ENCODE measurements around the gene MALAT1. TPM values are rescaled to one million over a fixed set of nuclear protein-coding genes. Genes with fewer than 3 reads are reported as not detected.
A peak's percentile ranks its signal among the peaks of the same experiment; 100 is the strongest.

Gene MALAT1
- total and polyA plus RNA-seq, 2 of the 13 experiments (the other 11 are each of a cell fraction or from before 2014, with no cell fraction given): 143 to 1,237 TPM

DNA sequence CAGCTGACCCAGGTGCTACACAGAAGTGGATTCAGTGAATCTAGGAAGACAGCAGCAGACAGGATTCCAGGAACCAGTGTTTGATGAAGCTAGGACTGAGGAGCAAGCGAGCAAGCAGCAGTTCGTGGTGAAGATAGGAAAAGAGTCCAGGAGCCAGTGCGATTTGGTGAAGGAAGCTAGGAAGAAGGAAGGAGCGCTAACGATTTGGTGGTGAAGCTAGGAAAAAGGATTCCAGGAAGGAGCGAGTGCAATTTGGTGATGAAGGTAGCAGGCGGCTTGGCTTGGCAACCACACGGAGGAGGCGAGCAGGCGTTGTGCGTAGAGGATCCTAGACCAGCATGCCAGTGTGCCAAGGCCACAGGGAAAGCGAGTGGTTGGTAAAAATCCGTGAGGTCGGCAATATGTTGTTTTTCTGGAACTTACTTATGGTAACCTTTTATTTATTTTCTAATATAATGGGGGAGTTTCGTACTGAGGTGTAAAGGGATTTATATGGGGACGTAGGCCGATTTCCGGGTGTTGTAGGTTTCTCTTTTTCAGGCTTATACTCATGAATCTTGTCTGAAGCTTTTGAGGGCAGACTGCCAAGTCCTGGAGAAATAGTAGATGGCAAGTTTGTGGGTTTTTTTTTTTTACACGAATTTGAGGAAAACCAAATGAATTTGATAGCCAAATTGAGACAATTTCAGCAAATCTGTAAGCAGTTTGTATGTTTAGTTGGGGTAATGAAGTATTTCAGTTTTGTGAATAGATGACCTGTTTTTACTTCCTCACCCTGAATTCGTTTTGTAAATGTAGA lies 1.7 kb downstream of the MALAT1 start (continued):
- TF ChIP-seq, protein P1, sequence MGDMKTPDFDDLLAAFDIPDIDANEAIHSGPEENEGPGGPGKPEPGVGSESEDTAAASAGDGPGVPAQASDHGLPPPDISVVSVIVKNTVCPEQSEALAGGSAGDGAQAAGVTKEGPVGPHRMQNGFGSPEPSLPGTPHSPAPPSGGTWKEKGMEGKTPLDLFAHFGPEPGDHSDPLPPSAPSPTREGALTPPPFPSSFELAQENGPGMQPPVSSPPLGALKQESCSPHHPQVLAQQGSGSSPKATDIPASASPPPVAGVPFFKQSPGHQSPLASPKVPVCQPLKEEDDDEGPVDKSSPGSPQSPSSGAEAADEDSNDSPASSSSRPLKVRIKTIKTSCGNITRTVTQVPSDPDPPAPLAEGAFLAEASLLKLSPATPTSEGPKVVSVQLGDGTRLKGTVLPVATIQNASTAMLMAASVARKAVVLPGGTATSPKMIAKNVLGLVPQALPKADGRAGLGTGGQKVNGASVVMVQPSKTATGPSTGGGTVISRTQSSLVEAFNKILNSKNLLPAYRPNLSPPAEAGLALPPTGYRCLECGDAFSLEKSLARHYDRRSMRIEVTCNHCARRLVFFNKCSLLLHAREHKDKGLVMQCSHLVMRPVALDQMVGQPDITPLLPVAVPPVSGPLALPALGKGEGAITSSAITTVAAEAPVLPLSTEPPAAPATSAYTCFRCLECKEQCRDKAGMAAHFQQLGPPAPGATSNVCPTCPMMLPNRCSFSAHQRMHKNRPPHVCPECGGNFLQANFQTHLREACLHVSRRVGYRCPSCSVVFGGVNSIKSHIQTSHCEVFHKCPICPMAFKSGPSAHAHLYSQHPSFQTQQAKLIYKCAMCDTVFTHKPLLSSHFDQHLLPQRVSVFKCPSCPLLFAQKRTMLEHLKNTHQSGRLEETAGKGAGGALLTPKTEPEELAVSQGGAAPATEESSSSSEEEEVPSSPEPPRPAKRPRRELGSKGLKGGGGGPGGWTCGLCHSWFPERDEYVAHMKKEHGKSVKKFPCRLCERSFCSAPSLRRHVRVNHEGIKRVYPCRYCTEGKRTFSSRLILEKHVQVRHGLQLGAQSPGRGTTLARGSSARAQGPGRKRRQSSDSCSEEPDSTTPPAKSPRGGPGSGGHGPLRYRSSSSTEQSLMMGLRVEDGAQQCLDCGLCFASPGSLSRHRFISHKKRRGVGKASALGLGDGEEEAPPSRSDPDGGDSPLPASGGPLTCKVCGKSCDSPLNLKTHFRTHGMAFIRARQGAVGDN (CRISPR knock-in tag; IDR thresholded peaks at IDR 0.05): peak; percentile 29; the same call in 1 of the 2 replicates
- TF ChIP-seq, protein P2, sequence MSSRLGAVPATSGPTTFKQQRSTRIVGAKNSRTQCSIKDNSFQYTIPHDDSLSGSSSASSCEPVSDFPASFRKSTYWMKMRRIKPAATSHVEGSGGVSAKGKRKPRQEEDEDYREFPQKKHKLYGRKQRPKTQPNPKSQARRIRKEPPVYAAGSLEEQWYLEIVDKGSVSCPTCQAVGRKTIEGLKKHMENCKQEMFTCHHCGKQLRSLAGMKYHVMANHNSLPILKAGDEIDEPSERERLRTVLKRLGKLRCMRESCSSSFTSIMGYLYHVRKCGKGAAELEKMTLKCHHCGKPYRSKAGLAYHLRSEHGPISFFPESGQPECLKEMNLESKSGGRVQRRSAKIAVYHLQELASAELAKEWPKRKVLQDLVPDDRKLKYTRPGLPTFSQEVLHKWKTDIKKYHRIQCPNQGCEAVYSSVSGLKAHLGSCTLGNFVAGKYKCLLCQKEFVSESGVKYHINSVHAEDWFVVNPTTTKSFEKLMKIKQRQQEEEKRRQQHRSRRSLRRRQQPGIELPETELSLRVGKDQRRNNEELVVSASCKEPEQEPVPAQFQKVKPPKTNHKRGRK (CRISPR knock-in tag; IDR thresholded peaks at IDR 0.05): peak; percentile 74; the same call in 1 of the 2 replicates
- TF ChIP-seq DPF2 (CRISPR knock-in tag; IDR thresholded peaks at IDR 0.05; ENCODE audit: borderline replicate concordance, low read depth): no peak
- TF ChIP-seq, protein P3, sequence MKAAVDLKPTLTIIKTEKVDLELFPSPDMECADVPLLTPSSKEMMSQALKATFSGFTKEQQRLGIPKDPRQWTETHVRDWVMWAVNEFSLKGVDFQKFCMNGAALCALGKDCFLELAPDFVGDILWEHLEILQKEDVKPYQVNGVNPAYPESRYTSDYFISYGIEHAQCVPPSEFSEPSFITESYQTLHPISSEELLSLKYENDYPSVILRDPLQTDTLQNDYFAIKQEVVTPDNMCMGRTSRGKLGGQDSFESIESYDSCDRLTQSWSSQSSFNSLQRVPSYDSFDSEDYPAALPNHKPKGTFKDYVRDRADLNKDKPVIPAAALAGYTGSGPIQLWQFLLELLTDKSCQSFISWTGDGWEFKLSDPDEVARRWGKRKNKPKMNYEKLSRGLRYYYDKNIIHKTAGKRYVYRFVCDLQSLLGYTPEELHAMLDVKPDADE (CRISPR knock-in tag; IDR thresholded peaks at IDR 0.05): no peak
- no peak for TF ChIP-seq DNMT1 (CRISPR knock-in tag; IDR thresholded peaks at IDR 0.05)
- peak; percentile 87; the same call in 1 of the 2 replicates for TF ChIP-seq SSRP1 (CRISPR knock-in tag; IDR thresholded peaks at IDR 0.05)
- TF ChIP-seq SYNCRIP (IDR thresholded peaks at IDR 0.05; ENCODE audit: insufficient read depth, low read depth, low read length): no peak
- TF ChIP-seq PITX1 (CRISPR knock-in tag; IDR thresholded peaks at IDR 0.05): no peak
- TF ChIP-seq SAP130 (CRISPR knock-in tag; IDR thresholded peaks at IDR 0.05; ENCODE audit: low read depth): peak; percentile 58
- no peak for TF ChIP-seq TCF7 (IDR thresholded peaks at IDR 0.05; ENCODE audit: low read depth)
- TF ChIP-seq ZNF367 (CRISPR knock-in tag; IDR thresholded peaks at IDR 0.05; ENCODE audit: borderline replicate concordance): no peak
- no peak for TF ChIP-seq SIX4 (CRISPR knock-in tag; IDR thresholded peaks at IDR 0.05)
- peak; percentile 63; a peak in 3 of 4 replicates for TF ChIP-seq POLR2A (IDR thresholded peaks at IDR 0.05; ENCODE audit: insufficient read depth in 1 of 2, low read depth in 2 of 2, low read length in 2 of 2)
- TF ChIP-seq ESRRA (CRISPR knock-in tag; IDR thresholded peaks at IDR 0.05; ENCODE audit: low read depth): no peak
- no peak for TF ChIP-seq SMAD3 (CRISPR knock-in tag; IDR thresholded peaks at IDR 0.05)
- 0 out of 4 replicates have a peak, but pooled peaks of 1 of the 2 experiments have one; percentile 25 for TF ChIP-seq KLF16 (CRISPR knock-in tag; IDR thresholded peaks at IDR 0.05)
- no peak for TF ChIP-seq POGZ (CRISPR knock-in tag; IDR thresholded peaks at IDR 0.05)
- no peak for TF ChIP-seq ZNF777 (CRISPR knock-in tag; IDR thresholded peaks at IDR 0.05)
- TF ChIP-seq, protein P4, sequence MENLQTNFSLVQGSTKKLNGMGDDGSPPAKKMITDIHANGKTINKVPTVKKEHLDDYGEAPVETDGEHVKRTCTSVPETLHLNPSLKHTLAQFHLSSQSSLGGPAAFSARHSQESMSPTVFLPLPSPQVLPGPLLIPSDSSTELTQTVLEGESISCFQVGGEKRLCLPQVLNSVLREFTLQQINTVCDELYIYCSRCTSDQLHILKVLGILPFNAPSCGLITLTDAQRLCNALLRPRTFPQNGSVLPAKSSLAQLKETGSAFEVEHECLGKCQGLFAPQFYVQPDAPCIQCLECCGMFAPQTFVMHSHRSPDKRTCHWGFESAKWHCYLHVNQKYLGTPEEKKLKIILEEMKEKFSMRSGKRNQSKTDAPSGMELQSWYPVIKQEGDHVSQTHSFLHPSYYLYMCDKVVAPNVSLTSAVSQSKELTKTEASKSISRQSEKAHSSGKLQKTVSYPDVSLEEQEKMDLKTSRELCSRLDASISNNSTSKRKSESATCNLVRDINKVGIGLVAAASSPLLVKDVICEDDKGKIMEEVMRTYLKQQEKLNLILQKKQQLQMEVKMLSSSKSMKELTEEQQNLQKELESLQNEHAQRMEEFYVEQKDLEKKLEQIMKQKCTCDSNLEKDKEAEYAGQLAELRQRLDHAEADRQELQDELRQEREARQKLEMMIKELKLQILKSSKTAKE (CRISPR knock-in tag; IDR thresholded peaks at IDR 0.05; ENCODE audit: borderline replicate concordance): no peak
- no peak for TF ChIP-seq ZNF644 (CRISPR knock-in tag; IDR thresholded peaks at IDR 0.05; ENCODE audit: low read depth)
- TF ChIP-seq JUND (CRISPR knock-in tag; IDR thresholded peaks at IDR 0.05): no peak

Measured in HepG2 (cell line).